NCI-H1694 treated with DMSO at 0.1 percent for 48 hours (cell line): ENCODE measurements around the gene ATP6V0A4.
"Not testable (repeated sequence)": the region's sequence is repeated elsewhere in the genome, so short reads cannot be mapped to it uniquely, and the experiment has no call there.

Source experiments
- DNase-seq: peaks from one replicate; lab custom pipeline; 2025; lab: John Stamatoyannopoulos, UW

Gene ATP6V0A4

DNA sequence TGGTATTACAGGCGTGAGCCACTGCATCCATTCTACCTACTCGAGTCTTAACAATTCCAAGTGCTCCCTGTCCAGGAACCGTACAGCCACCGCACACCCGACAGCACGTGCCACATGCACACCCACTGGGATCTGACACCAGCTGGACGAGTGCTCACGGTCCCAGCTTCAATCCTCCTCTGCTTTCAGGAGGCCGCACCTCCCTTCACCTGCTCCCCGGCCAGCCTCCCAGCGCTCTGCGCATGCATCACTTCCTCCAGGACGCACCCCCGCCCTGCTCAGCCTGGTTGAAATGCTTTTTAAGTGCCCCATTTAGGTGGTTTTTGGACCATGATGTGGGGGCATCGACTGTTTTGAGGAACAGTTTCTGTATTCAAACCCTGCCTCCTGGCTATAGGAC lies 47.5 kb downstream of the ATP6V0A4 start:
- no peak for DNase-seq

DNA sequence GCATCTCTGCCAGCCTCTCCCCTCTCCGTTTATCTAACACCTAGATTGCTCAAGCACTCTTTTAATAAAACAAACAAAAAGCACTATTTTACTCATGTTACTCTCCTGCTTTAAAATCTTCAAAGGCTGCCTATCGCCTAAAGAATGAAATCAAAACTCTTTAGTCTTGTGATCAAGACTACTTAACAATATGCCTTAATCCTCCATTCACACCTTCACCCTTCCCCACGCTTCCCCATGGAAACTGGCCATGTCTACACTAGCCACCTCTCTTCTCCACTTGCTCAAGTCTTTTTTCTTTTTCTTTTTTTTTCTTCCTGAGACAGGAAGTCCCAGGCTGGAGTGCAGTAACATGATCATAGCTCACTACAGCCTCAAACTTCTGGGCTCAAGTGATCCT lies 48.0 kb downstream of the ATP6V0A4 start:
- no peak for DNase-seq

- DNase-seq = no peak
These were observed 49.3 kb downstream of the ATP6V0A4 start for GRCh38 chr7:138748666-138749065.

DNA sequence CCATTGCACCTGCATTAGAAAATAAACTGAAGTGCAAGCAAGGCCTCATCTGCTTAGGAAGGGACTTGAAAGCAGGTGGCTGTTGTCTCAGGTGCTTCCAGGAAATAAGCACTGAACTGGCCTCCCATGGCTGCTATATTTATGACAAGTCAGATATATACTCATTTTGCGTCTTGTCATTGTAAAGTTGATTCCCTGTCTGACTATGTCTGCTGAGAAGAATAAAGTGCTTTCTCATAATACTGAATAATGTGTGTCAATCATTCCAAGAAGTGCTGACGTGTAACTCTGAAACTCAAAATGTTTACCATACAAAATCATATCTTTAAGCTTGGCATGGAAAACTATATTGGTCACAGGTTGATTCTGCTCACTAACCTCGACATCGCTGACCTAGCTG lies 51.9 kb downstream of the ATP6V0A4 start:
- DNase-seq = no peak

DNA sequence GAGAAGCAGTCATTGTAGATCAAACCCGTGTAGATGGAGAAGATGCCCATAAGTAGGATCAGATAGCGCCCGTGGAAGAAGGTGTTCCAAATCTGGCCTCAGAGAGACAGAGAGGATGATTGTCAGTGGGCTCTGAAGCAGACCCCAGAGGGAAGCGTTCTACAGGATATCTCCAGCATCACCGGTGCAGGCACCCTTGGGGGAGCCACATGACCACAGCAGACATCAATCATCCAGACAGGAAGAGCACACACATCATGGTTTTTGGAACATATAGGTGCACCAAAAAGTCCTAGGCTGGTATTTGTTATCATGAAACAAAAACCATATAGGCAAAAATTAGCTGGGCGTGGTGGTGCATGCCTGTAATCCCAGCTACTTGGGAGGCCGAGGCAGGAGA lies 52.8 kb downstream of the ATP6V0A4 start:
- no peak for DNase-seq

DNA sequence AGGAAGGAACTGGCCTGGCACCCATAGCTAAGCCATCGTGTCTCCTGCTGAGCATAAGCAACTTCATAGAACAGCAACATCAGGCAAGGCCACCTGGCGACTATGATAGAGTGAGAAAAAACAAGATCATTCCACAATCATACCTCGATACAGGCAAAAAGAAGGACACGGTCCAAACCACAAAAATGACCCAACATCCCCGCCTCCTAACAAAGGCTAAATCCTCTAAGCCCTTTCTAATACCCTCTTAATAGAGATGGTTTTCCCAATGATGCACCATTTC lies 56.6 kb downstream of the ATP6V0A4 start:
- DNase-seq = no peak

DNA sequence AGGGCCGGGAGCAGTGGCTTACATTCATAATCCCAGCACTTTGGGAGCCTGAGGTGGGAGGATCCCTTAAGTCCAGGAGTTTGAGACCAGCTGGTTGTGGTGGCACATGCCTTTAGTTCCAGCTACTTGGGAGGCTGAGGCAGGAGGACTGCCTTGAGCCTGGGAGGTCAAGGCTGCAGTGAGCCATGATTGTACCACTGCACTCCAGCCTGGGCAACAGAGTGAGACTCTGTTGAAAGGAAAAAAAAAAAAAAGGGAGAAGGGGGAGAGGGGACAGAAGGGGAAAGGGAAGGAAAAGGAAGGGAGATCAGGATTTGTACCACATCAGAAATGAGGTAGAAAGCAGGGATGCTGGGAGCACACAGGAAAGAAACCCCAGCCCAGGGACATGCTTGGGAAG lies 58.1 kb downstream of the ATP6V0A4 start:
- no peak for DNase-seq

GRCh38 chr7:138738551-138739335 lies 59.3 kb downstream of the ATP6V0A4 start:
- DNase-seq = peak; percentile 88

- no peak for DNase-seq
These were observed 59.9 kb downstream of the ATP6V0A4 start for GRCh38 chr7:138738114-138738513.

GRCh38 chr7:138735399-138735798 lies 62.6 kb downstream of the ATP6V0A4 start:
- DNase-seq = no peak

GRCh38 chr7:138731733-138732132 lies 66.3 kb downstream of the ATP6V0A4 start:
- not testable (repeated sequence) for DNase-seq

DNA sequence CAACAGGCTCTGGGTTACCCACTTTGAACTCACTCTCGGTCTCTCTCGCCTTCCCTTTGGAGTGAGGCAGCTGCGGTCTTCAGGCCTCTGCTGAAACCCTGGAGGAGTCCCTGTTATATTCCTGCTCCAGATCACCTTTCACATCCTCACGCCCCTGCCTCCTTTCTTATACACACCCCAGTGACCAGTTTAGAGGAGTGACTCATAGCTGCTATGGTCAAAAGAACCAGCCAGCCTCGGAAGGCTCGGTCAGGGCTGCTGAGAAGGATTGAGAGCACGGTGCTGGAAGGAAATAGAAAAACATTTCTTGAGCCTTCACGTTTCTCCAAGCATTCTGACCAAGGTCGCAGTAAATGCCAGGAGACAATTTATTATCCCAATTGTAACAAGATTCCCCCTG lies 68.6 kb downstream of the ATP6V0A4 start:
- no peak for DNase-seq

- DNase-seq = no peak
These were observed 70.5 kb downstream of the ATP6V0A4 start for GRCh38 chr7:138727336-138728099.

DNA sequence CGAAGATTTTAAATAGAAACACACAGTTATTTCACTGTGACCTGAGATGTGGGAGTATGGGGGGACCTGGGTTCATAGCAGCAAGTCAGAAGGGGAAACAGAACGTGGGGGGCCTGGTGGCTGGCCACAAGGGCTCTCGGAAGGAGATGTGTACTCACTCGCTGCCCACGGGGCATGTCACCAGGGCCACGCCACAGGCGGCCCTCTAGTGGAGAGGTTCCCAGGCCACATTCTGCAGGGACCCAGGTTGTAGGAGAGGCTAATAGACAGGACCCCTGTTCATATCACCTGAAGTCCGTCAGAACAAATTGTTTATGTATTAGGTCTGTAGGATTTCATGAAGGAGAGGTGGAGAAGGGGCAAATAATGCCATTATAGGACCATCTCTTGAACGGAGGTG lies 71.7 kb downstream of the ATP6V0A4 start:
- no peak for DNase-seq

GRCh38 chr7:138720286-138720685 lies 77.7 kb downstream of the ATP6V0A4 start:
- no peak for DNase-seq

- no peak for DNase-seq
These were observed 81.1 kb downstream of the ATP6V0A4 start for GRCh38 chr7:138716889-138717288.

GRCh38 chr7:138713191-138713590 lies 84.8 kb downstream of the ATP6V0A4 start:
- DNase-seq = no peak

- no peak for DNase-seq
These were observed 85.3 kb downstream of the ATP6V0A4 start for GRCh38 chr7:138712652-138713051.

- no peak for DNase-seq
These were observed 87.2 kb downstream of the ATP6V0A4 start for GRCh38 chr7:138710536-138711385.

DNA sequence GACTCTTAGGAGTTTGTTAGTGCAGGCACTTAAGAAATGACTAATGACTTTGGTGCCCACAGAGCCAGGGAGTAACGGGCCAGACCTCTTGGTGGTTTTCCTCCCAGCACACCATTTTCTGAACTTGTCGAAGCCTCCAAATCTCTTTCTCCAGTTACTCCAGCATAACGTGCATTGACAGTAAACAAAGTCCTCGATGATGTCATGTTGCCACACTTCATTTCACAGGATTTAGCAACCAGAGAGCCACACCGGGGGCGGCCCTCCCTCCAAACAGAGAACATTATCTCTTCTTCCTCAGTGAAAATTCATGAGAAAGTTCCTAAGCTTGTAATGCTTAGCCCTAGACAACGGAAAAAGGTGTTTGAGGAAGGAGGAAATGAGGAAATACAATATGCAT lies 92.8 kb downstream of the ATP6V0A4 start:
- DNase-seq = no peak

GRCh38 chr7:138701537-138701923 lies 96.5 kb downstream of the ATP6V0A4 start:
- DNase-seq = no peak

DNA sequence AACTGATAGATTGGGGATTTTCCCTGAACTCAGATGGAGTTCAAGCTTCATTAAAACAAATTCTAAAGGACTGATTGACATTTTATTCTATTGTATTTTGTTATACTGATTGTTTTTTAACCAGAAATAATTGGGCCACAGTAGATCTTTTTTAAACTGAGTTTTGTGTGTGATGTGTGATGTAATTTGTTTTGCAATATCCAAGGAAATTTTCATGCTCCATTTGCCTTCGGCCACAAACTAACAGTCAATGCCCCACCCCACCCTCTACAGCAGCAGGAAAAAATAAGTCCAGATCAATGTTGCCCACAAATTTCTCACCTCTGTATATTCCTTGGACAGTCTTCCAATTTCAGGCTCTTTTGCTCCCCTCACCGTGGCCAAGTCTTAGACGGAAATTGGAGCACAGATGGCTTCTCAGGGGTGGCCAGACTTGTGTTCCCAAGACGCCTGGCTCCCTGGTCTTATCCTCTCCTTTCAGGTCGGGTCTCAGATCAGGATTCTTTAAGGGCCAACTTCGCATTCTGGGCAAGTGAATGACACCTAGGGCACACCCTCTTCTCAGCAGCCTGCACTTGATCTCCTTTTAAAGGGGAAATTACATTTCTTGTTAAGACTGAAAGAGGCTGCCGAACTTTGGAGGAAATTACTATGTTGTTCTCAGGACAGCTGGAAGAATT lies 97.0 kb downstream of the ATP6V0A4 start, which contains the start of gene SVOPL:
Gene SVOPL, minus strand, starts transcription at position 506 of the 680 bp plus-strand sequence. CDS start 22,317 bp downstream, outside the sequence.
- no peak for DNase-seq
